ENCODE data around the gene SULF2. TPM values are rescaled to one million over a fixed set of nuclear protein-coding genes. Genes with fewer than 3 reads are reported as not detected.

The SULF2 gene
- total and polyA plus RNA-seq, 2 of the 4 experiments (the other 2 are of a cell fraction): 0.54 to 0.77 TPM

DNA sequence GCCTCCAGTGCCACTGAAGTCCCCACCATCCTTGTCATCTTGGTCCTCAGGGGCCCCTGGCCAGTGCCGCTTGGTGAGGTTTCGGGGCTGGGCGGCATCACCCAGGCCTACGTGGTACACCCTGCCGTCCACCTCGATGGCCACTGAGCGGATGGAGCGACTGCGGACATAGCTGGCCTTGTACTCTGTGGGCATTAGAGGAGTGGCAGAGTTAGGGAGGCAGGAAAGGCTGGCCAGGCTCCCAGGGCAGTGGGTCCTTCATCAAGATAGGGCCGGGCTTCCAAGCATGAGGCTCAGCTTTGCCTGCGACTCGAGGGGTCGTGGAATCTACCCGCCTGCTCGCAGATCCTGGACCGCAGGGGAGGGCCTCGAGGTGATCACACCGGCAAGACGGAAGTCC is 119.0 kb downstream of the SULF2 start:
- no peak overlapping the region for H4K91ac ChIP-seq (ENCODE audit: insufficient read depth, low read depth, low read length)
- H3K56ac ChIP-seq (ENCODE audit: extremely low read depth, insufficient read depth, low read length): no peak overlapping the region
- H4K20me1 ChIP-seq (ENCODE audit: insufficient read depth, low read length): no peaks in the 10 kb centered on the region
- no peak for TF ChIP-seq MXI1 (IDR thresholded peaks at IDR 0.05; ENCODE audit: borderline replicate concordance, low read depth, low read length)
- TF ChIP-seq MAFK (IDR thresholded peaks at IDR 0.05; ENCODE audit: low read depth, low read length): no peak
- H3K79me1 ChIP-seq (ENCODE audit: low read depth in 1 of 2, low read length in 2 of 2): no peaks in the 10 kb centered on the region
- DNase-seq: no peak
- intact Hi-C loops (cut with micrococcal nuclease): no loop called here
- H3K9me1 ChIP-seq (ENCODE audit: insufficient read depth, low read length): no peaks in the 10 kb centered on the region
- H2AK5ac ChIP-seq (ENCODE audit: low read depth, low read length): no peak overlapping the region
- H3K4me1 ChIP-seq (ENCODE audit: control insufficient read depth, insufficient read depth, low read length): no peaks in the 10 kb centered on the region
- H4K8ac ChIP-seq (ENCODE audit: low read depth in 2 of 2, low read length in 2 of 2): no peak overlapping the region
- H3K36me3 ChIP-seq (ENCODE audit: control insufficient read depth, insufficient read depth, low read length): peaks cover 14% of the 10 kb centered on the region; the same call in 1 of the 2 replicates
- ChIA-PET POLR2A (ENCODE audit: unreplicated experiment) (no interaction called here), CTCF (no interaction called here)
- no peak overlapping the region for H2BK5ac ChIP-seq (ENCODE audit: low read depth, low read length, poor library complexity, severe bottlenecking)
- dilution Hi-C loops (cut with HindIII; ENCODE audit: low sequenced_read_pairs, unreplicated experiment): no loop called here
- no peak overlapping the region for H3K4me2 ChIP-seq (ENCODE audit: low read depth, low read length)
- H2BK15ac ChIP-seq (ENCODE audit: low read depth, low read length): no peak overlapping the region
- H3K9ac ChIP-seq (ENCODE audit: low read depth, low read length): no peak overlapping the region
- no peak overlapping the region for H3K4me3 ChIP-seq (ENCODE audit: insufficient read depth, low read depth, low read length)
- no peak overlapping the region for H3K27ac ChIP-seq (ENCODE audit: insufficient read depth, low read length)
- WGBS, 2 experiments (ENCODE audit: extremely low coverage in 2 of 2, insufficient read length in 1 of 2): 77% methylated on average over 11 of the region's 19 CpGs; no CpG with 5 or more reads in 1 of the 2 experiments
- H3K23ac ChIP-seq (ENCODE audit: low read depth, low read length): no peak overlapping the region
- no peak for ATAC-seq (ENCODE audit: low read depth)
- H2AK9ac ChIP-seq (replicated peaks; ENCODE audit: low read depth, low read length, poor library complexity): no peak overlapping the region
- in situ Hi-C loops (cut with MboI; ENCODE audit: low sequenced_read_pairs): loop anchor here (25.0 kb wide), 1 partner anchor 1246 kb away; the partner anchor contains the start of gene ARFGEF2
- H2BK120ac ChIP-seq (ENCODE audit: low read depth, low read length): no peak overlapping the region
- peaks cover 6% of the 10 kb centered on the region for H3K27me3 ChIP-seq (ENCODE audit: control insufficient read depth, insufficient read depth, low read length)
- H2AFZ ChIP-seq (replicated peaks; ENCODE audit: low read length, poor library complexity): no peak overlapping the region
- H3K18ac ChIP-seq (ENCODE audit: low read depth, low read length): no peak overlapping the region
- H3K14ac ChIP-seq (replicated peaks; ENCODE audit: low read depth, low read length): no peak overlapping the region
- H4K5ac ChIP-seq (ENCODE audit: low read depth, low read length): no peak overlapping the region
- BruUV-seq (replicated peaks): no TSS peak
- H3K9me3 ChIP-seq (ENCODE audit: control insufficient read depth, insufficient read depth, low read length): no peaks in the 10 kb centered on the region
- H3K4ac ChIP-seq (ENCODE audit: low read depth, low read length): no peak overlapping the region
- H2BK20ac ChIP-seq (ENCODE audit: low read depth, low read length): no peak overlapping the region

All from IMR-90 (cell line).